Measurements from ENCODE around the gene BRWD1.
"Not testable (repeated sequence)": the region's sequence is repeated elsewhere in the genome, so short reads cannot be mapped to it uniquely, and the experiment has no call there.

Gene BRWD1

DNA sequence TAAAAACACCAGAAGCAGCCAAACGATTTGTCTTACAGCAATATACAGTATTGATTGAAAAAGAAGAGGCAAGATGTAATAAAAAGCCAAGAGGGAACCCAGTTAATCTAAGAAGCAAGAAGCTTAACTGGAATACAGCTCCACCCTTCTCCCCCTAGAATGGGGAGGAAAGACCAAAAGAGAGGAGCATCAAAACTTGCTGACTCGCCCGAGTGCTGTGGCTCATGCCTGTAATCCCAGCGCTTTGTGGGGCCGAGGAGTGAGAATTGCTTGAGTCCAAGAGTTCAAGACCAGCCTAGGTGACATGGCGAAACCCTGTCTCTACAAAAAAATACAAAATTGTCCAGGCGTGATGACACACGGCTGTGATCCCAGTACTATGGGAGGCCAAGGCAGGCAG is 32.2 kb downstream of the BRWD1 start:
- no peak for DNase-seq

DNA sequence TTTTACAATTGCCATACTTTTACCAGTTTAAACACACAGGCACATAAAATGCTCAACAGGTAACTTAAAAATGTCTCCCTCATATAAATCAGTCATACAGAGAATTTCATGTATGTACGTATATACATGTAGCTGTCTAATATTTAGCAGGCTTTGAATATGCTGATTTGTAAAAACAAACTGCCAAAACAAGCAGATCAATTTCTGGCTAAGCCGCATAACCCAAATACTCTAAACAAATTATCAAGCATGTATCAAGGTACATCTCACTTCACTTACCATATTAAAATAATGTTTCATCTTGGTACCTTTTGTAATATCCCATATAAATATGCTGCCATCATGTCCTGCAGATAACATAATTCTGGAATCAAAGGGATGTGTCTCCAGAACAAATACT is 43.8 kb downstream of the BRWD1 start:
- DNase-seq, result no peak

DNA sequence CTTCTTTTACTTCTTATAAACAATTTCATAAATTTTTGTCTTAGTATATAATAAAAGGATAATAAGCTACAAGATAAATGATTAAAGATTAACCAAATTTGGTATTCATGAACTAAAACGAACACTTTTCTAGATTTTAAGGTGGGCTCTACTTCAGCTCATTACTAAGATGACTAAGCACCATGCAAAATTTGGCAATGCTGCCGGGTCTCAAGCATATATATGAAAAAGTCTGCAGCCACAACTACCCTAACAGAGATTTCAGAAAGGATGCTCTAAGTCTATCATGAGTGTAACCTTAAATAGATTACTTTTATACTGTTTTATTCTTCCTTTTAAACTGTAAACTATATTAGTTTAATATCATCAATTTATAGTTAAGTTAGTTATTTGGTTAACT is 47.8 kb downstream of the BRWD1 start:
- DNase-seq, result no peak

DNA sequence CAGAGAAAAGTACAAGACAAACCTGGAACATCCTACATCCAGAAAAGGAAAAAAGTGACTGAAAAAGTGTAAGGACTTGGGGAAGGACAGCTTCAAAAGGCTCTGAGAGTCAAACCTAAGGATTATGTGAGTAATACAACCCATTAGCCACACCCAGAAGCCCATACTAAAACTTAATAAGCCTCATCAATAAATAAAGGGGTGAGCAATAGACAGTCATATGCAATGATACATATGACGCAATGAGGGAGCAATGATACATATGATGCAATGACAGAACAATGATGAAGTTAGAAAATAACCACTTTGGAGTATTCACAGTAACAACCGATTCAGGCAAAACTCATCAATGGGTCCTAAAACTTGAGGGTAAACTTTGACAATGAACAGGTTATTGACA is 50.1 kb downstream of the BRWD1 start:
- no peak for DNase-seq

DNA sequence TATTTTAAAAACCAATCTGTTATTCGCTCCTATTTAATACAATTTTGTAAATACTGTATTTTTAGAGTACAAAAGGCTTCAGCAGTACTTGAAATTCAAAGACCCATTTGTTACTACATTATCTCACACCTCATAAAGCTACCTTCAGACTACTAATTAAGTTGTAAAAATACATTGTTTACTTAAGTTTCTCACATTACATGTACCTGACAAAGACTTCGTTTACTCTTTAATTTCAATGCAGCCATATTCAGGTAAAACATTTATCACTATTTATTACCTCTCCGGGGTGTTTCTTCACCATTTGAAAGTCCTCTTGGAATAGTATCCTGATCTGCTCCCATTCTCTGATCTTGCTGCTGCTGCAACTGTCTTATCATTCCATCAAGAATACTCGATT is 55.2 kb downstream of the BRWD1 start:
- DNase-seq, result no peak

DNA sequence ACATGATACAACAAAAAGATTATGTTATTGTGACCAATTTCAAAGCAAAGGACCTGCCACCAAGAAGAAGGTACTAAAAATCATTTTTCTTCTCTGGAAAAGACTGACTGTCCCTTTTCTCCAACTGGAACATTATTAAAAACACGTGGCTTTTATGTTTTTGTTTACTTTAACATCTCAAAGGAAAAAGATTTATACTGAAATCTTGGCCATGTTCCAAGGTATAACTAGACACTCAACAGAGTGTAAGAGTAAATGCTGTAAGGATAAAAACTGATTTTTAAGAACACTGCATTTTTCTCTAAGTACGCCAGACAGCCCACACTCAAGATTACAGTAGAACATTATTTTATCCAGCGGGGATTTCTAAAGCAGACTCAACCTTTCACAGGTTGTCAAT is 62.1 kb downstream of the BRWD1 start:
- DNase-seq, result no peak

DNA sequence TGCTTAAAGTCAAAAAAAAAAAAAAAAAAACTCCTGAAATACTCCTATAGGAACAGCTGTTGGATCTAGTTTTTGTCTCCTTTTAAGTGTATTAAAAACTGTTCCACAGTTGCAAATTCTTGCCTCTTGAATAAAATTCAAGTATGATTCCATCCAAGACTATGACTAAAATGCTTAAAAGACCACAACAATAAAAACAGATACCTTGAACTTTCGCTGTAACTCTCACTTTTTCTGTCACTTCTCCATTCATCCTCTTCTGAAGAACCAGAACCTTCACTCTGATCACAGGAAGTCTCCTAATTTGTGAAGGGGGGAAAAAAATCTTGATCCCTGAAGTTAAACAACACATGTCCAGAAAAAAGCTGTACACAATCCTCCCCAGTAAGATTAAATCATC is 75.2 kb downstream of the BRWD1 start:
- no peak for DNase-seq

DNA sequence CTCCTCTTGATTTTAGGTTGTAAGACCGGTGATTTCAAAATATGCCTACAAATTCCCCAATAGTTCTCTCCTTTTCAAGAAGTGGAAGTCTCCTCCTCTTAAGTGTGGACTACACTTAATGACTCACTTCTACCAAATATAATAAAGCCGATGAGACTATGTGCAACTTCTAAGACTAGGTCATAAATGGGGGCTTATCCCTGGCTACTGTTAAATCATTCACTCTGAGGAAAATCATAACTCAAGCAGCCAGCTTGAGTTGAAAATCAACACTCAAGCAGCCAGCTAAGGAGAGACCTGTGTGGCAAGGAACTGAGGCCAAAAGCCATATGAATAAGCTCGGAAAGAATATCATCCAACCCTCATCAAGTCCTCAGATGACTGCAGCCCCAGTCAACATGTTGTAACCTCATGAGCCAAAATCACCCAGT is 80.6 kb downstream of the BRWD1 start:
- DNase-seq, result no peak

DNA sequence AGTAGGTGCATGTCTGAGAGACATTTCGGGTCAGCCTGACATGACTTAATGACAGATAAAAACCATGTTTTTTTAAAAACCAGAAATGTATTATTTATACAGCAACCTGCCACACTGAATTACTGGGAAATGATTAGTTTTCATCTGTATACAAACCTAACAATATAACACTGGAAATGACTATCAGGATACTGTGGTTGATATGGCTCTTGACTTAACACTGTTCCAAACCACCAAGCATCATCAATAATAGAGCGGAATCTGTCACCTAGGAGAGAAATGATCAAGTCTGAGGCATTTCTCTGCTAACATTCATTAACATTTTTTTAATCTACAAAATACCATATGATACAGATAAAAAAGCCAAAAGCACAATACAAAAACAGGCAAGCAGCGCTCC is 88.5 kb downstream of the BRWD1 start:
- no peak for DNase-seq

DNA sequence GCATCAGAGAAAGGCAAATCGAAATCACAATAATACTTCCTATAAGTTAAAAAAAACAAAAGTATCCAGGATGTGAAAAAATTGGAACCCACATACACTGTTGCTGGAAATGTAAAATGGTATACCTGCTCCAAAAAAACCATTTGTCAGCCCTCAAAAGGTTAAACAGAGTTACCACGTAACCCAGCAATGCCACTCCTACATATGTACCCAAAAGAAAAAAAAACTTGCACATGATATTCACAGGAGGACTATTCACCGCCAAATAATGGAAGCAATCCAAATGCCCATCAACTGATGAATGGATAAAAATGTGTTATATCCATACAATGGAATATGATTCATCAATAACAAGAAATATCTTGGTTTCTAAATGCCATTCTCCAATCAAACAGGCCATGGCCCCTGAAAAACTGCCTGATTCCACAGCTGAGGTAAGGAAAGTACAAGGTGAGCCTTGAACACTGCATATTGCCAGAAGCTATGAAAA is 91.4 kb downstream of the BRWD1 start:
- DNase-seq, result no peak

DNA sequence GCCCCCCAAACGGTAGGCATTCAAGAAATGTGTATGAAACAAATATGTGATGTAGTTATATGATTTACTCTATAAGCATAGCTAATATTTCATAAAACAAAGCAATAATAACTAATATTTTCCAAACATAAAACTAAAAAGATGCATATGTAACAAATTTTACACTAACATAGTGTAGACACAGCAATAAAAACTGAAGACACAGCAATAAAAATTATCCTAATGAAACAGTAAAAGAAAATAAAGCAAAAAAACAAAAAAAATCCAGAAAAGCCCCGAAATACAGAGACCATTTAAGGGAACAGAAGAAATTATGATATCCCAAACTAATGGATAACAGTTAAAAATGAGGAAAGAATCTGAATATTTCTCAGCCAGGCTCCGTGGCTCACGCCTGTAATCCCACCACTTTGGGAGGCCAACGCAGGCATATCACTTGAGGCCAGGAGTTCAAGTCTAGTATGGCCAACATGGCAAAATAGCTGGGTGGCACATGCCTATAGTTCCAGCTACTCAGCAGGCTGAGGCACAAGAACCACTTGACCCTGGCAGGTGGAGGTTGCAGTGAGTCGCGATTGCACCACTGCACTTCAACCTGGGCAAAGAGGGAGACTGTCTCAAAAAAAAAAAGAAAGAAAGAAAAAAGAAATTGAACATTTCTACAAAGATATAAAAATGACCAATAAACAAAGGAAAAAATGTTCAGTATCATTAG is 92.0 kb downstream of the BRWD1 start:
- no peak for DNase-seq

DNA sequence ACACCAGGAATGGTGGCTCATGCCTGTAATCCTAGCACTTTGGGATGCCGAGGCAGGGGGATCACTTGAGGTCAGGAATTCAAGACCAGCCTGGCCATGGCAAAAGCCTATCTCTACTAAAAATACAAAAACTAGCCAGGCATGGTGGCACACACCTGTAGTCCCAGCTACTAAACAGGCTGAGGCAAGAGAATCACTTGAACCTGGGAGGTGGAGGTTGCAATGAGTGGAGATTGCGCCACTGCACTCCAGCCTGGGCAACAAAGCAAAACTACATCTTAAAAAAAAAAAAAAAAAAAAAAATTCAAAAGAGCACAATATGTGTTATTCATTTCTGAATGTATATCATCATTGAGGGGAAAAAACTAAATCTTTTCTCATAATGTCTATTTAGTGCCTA is 92.6 kb downstream of the BRWD1 start:
- DNase-seq, result not testable (repeated sequence)

DNA sequence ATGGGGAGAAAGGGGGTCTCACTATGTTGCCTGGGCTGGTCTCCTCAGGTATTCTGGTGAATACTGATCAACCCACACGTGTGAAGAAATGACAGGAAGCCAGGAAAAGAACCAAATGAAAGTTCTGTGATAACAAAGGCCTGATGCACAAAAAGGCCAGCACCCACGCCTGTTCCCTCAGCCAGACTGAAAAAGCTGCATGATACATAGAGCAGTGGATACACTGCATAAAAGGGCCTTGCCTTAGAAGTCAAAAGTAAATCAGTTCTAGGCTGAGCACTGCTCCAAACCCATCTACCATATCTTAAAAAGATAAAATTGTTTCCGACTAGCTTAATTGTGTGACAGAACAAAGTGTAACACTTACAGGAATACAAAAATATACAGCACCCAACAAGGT is 93.3 kb downstream of the BRWD1 start:
- no peak for DNase-seq

DNA sequence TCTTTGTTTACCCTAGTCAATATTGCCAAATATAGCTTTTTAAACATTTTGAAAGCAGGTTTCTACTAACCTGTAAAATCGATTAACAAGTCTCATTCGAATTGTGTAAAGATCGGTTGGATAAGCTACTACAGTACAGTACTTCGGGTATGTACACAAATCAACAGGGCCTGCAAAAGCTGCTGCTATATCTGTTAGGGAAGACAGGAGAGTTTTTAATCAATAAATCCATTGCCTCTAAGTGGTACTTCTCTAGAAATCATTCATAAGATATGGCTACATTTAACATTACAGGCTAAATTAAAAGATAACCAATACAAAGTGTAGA is 95.4 kb downstream of the BRWD1 start:
- DNase-seq, result no peak

DNA sequence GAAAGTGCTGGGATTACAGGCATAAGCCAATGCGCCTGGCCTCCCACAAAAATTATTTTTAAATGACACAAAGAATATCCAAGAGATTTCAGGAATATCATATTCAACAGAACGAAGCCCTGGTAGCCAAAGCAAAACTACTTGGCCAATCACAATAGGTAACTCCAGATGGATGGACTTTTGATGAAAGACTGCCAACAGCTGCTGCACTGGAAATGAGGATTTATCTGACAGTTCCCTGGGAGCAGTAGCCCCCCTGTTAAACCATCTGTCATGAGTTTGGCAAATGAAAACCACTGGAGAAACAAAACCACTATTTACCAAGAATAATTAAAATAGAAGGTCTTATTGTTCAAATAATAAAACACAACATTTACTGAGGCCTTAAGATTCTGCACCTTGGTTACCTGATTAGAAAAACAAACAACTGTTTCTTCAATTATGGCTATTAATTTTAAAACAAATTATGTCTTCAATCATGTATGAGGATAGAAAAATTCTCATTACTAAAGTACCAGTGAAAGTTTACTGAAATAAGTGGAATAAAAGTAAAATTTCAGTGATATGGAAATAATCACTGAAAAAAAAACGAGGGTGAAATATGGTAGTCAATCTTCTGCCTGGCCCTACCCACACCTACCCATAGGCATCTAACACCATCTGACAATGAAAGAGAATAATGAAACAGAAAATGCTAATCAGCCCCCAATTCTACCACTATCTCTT is 95.9 kb downstream of the BRWD1 start:
- no peak for DNase-seq

DNA sequence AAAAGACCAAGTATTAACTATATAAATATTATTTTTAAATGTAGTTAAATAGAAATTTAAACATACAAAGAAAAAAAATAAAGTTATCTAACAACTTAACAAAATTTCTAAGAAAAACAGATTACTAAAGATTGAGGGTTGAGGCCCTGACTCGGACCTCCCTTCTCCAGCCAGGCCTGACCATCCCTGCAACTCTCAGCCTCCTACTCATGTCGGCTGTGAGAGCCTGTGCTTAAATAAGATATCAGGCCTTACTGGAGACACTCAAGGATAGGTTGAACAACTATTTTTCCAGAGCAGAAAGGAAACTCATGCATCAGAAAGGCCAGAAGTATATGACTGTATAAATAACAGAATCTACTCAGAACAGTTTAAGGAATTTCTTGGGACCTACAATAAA is 97.1 kb downstream of the BRWD1 start:
- no peak for DNase-seq

DNA sequence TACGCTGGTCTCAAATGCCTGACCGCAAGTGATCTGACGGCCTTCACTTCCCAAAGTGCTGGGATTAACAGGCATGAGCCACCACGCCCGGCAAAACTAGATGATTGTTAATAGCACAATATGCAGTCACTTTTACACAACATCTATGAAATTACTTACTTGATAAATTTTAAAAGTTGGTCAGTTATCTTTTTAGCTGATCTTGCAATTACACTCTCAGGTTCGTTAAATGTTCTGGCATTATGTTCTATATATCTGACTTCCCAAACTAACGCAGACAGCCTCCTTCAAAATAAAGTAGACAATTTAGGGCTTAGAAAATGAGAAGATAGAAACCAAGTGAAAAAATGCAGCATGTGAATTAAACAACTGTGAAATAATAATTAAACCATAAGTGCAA is 98.4 kb downstream of the BRWD1 start:
- DNase-seq, result no peak

DNA sequence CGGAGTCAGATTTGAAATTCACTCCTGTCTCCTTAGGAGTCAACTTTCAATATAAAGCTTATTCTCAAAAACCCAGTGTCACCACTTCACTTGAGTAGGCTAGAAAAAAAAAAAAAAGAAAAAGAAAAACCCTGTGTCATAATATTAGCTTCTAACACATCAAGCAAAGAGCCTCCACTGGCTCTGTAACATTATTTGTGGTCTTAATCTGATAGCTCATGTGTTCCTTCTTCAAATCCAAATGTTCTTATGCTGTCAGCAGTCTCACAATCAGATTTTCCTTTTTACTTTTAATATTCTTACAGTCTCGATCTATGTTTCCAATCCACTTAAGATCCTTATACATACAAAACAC is 104.1 kb downstream of the BRWD1 start:
- DNase-seq, result no peak

DNA sequence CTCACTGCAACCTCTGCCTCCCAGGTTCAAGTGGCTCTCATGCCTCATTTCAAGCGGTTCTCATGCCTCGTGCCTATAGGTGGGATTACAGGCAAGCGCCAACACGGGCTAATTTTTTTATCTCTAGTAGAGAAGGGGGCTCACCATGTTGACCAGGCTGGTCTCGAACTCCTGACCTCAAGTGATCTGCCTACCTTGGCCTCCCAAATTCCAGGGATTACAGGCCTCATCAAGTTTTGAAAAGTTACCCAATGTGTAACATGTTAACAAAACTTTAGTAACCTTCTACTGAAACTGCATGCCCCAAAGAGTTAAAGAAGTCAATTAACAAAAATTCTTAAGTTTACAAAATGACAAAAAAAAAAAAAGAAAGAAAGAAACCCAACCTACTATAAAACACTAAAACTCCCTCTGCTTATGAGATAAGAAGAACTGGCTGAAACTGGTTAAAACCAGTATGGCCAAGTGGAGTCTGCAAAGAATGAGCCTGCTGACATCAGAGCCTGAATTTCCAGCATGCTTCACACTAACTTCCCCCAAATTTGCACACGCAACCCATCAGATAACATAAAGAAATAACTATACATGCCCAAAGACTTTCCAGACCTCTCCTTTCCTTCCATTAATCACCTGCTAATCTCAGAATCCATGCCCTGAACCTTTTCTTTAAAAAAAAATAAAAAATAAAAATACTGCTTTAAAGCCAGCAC is 104.7 kb downstream of the BRWD1 start:
- no peak for DNase-seq

DNA sequence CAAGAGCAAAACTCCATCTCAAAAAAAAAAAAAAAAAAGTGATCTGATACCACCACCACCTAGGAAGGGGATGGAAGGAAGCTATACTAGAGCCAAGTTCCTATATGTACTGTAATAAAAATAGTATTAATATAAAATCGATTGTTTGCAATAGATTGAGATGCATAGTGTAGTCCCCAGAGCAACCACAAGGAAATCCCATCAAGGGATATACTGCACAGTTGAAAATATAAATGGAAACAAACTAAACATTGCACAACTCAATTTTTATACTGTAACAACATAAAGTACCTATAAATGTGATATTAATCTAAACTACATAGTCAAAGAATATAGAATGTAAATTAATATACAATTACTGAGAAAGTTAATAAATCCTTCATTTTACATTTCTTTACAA is 109.3 kb downstream of the BRWD1 start:
- DNase-seq, result no peak

DNA sequence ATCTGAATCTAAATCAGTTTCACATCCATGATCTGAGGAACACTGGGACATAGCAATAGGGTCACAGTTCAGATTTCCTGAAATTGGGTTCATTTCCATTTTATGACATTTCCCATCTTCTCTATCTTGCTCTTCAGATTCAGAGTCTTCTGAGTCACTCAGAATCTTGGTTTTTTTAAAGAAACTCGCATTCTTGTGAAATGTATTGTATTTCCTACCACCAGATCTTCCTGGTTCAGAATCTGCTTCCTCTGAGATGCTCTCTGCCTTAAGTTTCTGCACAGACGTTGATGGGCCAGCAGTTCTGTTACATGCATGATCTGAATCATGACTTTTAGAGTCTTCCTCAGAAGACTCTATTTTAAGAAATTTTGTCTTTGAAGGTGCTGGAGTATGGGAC is 114.6 kb downstream of the BRWD1 start:
- no peak for DNase-seq

DNA sequence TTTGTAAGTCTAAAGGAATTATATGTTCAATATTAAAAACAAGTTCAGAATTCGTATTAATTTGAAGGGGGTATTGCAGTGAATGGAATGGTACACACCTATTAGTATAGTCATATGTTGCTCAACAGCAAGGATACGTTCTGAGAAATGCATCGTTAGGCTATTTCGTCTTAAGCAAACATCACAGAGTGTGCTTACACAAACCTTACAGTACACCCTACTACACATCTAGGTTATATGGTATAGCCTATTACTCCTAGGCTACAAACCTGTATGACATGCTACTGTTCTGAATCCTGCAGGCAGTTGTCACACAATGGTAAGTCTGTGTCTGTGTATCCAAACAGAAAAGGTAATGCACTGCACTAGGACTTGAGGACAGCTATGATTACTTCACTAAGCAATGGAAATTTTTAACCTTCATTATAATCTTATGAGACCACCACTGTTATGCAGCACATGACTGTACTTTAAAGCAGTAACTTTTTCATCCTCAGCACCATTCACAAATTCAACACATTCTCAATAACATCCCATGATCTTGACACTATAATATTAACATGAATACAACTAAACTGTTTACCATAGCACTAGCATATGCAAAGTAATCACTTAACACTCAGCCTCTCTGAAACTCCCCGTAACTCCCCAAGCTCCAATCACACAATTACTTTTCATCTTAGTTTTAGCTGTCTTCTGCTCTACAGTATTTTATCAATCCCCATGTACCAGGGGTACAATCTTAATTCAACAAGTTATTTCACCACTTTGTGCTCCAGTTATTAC is 115.8 kb downstream of the BRWD1 start:
- DNase-seq, result no peak

DNA sequence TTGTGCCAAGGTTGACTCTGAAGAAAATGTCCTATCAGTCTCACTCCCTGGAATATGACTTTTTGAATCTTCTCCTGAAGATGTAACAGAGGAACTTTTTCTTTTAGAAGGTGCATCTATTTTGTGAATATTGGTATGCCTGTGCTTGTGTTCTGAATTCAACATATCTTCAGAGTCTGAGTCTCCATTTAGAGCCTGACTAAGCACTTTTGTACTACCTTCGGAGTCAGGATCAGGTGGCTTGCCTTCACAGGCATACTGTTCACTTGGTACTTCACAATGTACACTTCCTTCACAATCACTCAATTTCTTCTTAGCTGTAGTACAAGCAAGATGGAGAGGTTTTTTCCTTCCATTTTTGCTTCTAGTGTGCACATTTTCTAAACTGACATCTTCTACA is 116.6 kb downstream of the BRWD1 start:
- DNase-seq, result no peak

All from T1000 (cell line).